NCI-H146 treated with DMSO at 0.1 percent for 48 hours (cell line): ENCODE measurements around the gene SRSF10.

Experiments
- DNase-seq: peaks from one replicate; lab custom pipeline; 2025; ENCODE audit not compliant: unreplicated experiment; lab: John Stamatoyannopoulos, UW

SRSF10 gene

DNA sequence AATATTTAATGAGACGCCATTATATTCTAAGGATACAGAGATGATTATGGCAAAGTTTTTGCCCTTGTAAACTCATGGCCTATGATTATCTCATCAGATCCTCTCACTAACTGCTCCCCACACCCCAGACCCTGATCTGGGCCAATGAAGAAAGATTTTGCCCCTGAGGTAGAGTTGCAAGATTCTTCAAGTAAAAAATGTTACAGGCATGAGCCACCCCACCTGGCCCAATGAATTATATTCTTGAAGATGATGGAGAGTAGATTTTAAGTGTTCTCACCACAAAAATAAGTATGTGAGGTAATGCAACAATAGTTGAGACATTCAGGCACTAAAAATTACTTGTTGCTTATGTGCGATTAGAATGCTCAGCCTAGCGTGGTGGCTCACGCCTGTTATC lies 65.2 kb downstream of the SRSF10 start:
- no peak for DNase-seq
